ENCODE results near the gene ADGRG6. TPM values are rescaled to one million over a fixed set of nuclear protein-coding genes. Genes with fewer than 3 reads are reported as not detected.

ADGRG6 gene
- polyA plus RNA-seq, 1 of the 3 experiments (the other 2 are of a cell fraction) = 61.5 TPM

- Histone ChIP-seq H3K9ac (no peak overlapping the region), H3K9me2 (no peaks in the 10 kb centered on the region), H3K4me2 (no peak overlapping the region), H3K4me1 (ENCODE audit: control insufficient read depth in 1 of 2, insufficient read depth in 2 of 2, low read depth in 1 of 2, low read length in 1 of 2) (no peaks in the 10 kb centered on the region), H2AFZ (ENCODE audit: low read depth) (no peak overlapping the region), H4K20me1 (ENCODE audit: insufficient read depth) (no peaks in the 10 kb centered on the region), H3F3A (replicated peaks; ENCODE audit: insufficient read depth) (no peaks in the 10 kb centered on the region), H3K27me3 (ENCODE audit: insufficient read depth) (no peaks in the 10 kb centered on the region), H3K79me2 (ENCODE audit: insufficient read depth) (no peaks in the 10 kb centered on the region), H3K4me3 (ENCODE audit: low read depth in 2 of 2, low read length in 1 of 2) (no peak overlapping the region), H3K36me3 (replicated peaks in 1 of 2; ENCODE audit: control insufficient read depth in 1 of 2, insufficient read depth in 2 of 2, low read length in 1 of 2) (no peaks in the 10 kb centered on the region), H3K27ac (ENCODE audit: low read depth in 2 of 2, low read length in 1 of 2) (no peak overlapping the region), H3K9me3 (no peaks in the 10 kb centered on the region)
- WGBS (ENCODE audit: low lambda C conversion rate) = 76% methylated on average over 8 of the region's 8 CpGs
- ChIA-PET POLR2A (no interaction called here), CTCF (no interaction called here)
- no peak for DNase-seq
- TF ChIP-seq CHD2 (IDR thresholded peaks at IDR 0.05; ENCODE audit: low read length, partially characterized antibody) (no peak), RXRA (IDR thresholded peaks at IDR 0.05; ENCODE audit: borderline replicate concordance, low read depth) (no peak), SIN3A (IDR thresholded peaks at IDR 0.05; ENCODE audit: borderline replicate concordance, low read depth, low read length) (no peak), REST (IDR thresholded peaks at IDR 0.05; ENCODE audit: low read depth, low read length) (no peak), MEF2A (IDR thresholded peaks at IDR 0.05; ENCODE audit: borderline replicate concordance, low read depth) (no peak), CTCF (IDR thresholded peaks at IDR 0.05) (no peak)
These were observed 43.0 kb upstream of the ADGRG6 start for GRCh38 chr6:142258757-142259156.

- WGBS (ENCODE audit: low lambda C conversion rate) = 43% methylated on average over 3 of the region's 3 CpGs
- Histone ChIP-seq H3K9me3 (no peaks in the 10 kb centered on the region), H4K20me1 (ENCODE audit: insufficient read depth) (no peaks in the 10 kb centered on the region), H3K79me2 (ENCODE audit: insufficient read depth) (no peaks in the 10 kb centered on the region), H3K4me2 (no peak overlapping the region), H3K27me3 (ENCODE audit: insufficient read depth) (no peaks in the 10 kb centered on the region), H3K9me2 (no peaks in the 10 kb centered on the region), H3K4me1 (ENCODE audit: control insufficient read depth in 1 of 2, insufficient read depth in 2 of 2, low read depth in 1 of 2, low read length in 1 of 2) (no peaks in the 10 kb centered on the region), H3K27ac (ENCODE audit: low read depth in 2 of 2, low read length in 1 of 2) (no peak overlapping the region), H3F3A (replicated peaks; ENCODE audit: insufficient read depth) (peaks cover 2% of the 10 kb centered on the region), H3K9ac (no peak overlapping the region), H3K36me3 (replicated peaks in 1 of 2; ENCODE audit: control insufficient read depth in 1 of 2, insufficient read depth in 2 of 2, low read length in 1 of 2) (no peaks in the 10 kb centered on the region), H2AFZ (ENCODE audit: low read depth) (no peak overlapping the region), H3K4me3 (ENCODE audit: low read depth in 2 of 2, low read length in 1 of 2) (no peak overlapping the region)
- POLR2A ChIA-PET = no interaction called here
- no peak for DNase-seq
- CTCF ChIA-PET = interaction anchor here (1.3 kb wide), 1 partner anchor 10 kb away, joined by 4 read pairs; no protein-coding TSS in a partner anchor
- no peak for TF ChIP-seq TEAD4 (IDR thresholded peaks at IDR 0.05; ENCODE audit: borderline replicate concordance, insufficient read depth)
- no peak for TF ChIP-seq TAF1 (IDR thresholded peaks at IDR 0.05; ENCODE audit: borderline replicate concordance, low read depth, low read length)
- no peak for TF ChIP-seq ZBTB33 (IDR thresholded peaks at IDR 0.05; ENCODE audit: borderline replicate concordance, low read depth)
- TF ChIP-seq JUND (IDR thresholded peaks at IDR 0.05) = no peak
- TF ChIP-seq POLR2AphosphoS5 (IDR thresholded peaks at IDR 0.05; ENCODE audit: low read depth, low read length) = no peak
- TF ChIP-seq RCOR1 (IDR thresholded peaks at IDR 0.05; ENCODE audit: low read length) = no peak
- no peak for TF ChIP-seq IRF3 (IDR thresholded peaks at IDR 0.05; ENCODE audit: low read depth, low read length)
- no peak for TF ChIP-seq RXRA (IDR thresholded peaks at IDR 0.05; ENCODE audit: borderline replicate concordance, low read depth)
- TF ChIP-seq CHD2 (IDR thresholded peaks at IDR 0.05; ENCODE audit: low read length, partially characterized antibody) = no peak
- TF ChIP-seq USF2 (IDR thresholded peaks at IDR 0.05; ENCODE audit: borderline replicate concordance, low read depth, low read length) = no peak
- no peak for TF ChIP-seq GATA2 (CRISPR knock-in tag; IDR thresholded peaks at IDR 0.05)
- no peak for TF ChIP-seq FOXJ3 (CRISPR knock-in tag; IDR thresholded peaks at IDR 0.05)
- TF ChIP-seq SIN3A (IDR thresholded peaks at IDR 0.05; ENCODE audit: borderline replicate concordance, low read depth, low read length) = no peak
These were observed 41.1 kb upstream of the ADGRG6 start for GRCh38 chr6:142260748-142261147.
